Measurements from ENCODE around the gene MKI67.

DNA sequence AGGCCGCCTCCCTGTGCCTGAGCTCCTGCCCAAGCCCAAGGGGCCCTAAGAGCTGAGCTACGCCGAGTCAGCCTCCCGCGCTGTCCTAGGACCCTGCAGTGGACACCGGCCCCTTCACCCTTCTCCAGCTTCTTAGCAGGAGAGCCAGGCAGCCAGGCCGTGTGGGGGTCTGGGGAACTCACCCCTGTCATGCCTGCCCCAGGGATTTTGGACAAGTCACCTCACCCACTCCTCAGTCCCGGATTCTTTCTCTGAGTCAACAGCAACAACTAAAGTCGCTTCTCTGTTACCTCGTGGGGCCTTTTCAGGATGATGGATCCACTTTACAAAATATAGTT lies 79.3 kb downstream of the MKI67 start:
- TF ChIP-seq, protein P1, sequence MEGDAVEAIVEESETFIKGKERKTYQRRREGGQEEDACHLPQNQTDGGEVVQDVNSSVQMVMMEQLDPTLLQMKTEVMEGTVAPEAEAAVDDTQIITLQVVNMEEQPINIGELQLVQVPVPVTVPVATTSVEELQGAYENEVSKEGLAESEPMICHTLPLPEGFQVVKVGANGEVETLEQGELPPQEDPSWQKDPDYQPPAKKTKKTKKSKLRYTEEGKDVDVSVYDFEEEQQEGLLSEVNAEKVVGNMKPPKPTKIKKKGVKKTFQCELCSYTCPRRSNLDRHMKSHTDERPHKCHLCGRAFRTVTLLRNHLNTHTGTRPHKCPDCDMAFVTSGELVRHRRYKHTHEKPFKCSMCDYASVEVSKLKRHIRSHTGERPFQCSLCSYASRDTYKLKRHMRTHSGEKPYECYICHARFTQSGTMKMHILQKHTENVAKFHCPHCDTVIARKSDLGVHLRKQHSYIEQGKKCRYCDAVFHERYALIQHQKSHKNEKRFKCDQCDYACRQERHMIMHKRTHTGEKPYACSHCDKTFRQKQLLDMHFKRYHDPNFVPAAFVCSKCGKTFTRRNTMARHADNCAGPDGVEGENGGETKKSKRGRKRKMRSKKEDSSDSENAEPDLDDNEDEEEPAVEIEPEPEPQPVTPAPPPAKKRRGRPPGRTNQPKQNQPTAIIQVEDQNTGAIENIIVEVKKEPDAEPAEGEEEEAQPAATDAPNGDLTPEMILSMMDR (IDR thresholded peaks at IDR 0.05): no peak
- no peak for TF ChIP-seq POLR2AphosphoS5 (IDR thresholded peaks at IDR 0.05; ENCODE audit: low read depth, low read length)
- TF ChIP-seq TCF7L2 (IDR thresholded peaks at IDR 0.05; ENCODE audit: low read depth, low read length): no peak
- TF ChIP-seq SIN3A (IDR thresholded peaks at IDR 0.05; ENCODE audit: borderline replicate concordance, insufficient read depth, low read depth, low read length): no peak

Measured in Panc1 (cell line).